HG02623 (cell line): Measurements from ENCODE around the gene TMEM19.
A peak's percentile ranks its signal among the peaks of the same experiment; 100 is the strongest.

Source experiments
- ATAC-seq: cut with Tn5 transposase; IDR thresholded peaks from one replicate; pipeline ENCODE4 v1.9.1; 2021; ENCODE audit warnings: moderate library complexity; ENCODE audit not compliant: unreplicated experiment

The TMEM19 gene

GRCh38 chr12:71710276-71711125 is 24.6 kb downstream of the TMEM19 start:
- no peak for ATAC-seq

DNA sequence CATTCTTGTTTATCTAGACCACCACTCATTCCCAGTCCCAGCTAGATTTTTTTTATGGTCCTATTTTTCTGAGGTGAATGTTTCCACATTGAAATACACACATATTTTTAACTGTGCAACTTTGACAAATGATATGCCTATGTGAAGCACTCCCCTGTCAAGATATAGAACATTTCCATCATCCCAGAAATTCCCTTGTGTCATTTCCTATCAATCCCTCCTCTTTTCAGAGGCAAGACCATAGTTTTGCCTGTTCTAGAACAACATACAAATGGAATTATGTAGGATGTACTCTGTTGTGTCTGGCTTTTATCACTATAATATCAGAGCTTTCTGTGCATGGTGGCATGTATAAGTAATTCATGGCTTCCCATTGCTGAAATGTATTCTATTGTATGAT is 32.7 kb downstream of the TMEM19 start:
- no peak for ATAC-seq

GRCh38 chr12:71719647-71720370 is 33.9 kb downstream of the TMEM19 start:
- no peak for ATAC-seq

DNA sequence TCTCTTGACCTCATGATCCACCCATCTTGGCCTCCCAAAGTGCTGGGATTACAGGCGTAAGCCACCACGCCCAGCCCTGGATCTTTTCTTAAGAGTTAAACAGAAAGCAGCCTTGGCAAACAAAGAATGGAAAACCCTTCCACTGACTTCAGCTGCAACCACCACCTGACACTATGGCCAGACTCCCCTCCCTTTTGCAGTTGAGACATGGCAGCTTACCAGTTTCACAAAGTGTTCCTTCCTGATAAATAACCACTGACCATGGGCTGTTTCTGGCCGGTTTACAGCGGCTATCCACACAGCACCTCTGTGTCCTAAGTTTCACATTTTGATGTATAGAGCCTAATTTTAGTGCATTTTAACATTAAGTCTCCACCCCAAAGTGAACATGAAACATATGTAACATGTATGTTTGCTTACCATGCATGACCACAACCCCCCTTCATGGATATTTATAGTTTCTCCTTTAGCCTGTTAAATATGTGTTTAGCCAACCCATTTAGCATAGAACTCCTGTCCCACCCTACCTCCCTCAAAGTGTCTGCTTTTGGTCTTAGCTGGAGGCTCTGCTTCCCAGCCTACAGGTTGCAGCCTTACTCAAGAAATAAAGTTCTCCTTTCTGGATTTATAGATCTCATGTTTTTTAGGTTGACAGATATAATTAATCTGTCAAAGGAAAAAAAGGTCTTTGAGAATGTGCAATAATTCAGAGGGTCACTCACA is 36.1 kb downstream of the TMEM19 start:
- ATAC-seq: no peak

DNA sequence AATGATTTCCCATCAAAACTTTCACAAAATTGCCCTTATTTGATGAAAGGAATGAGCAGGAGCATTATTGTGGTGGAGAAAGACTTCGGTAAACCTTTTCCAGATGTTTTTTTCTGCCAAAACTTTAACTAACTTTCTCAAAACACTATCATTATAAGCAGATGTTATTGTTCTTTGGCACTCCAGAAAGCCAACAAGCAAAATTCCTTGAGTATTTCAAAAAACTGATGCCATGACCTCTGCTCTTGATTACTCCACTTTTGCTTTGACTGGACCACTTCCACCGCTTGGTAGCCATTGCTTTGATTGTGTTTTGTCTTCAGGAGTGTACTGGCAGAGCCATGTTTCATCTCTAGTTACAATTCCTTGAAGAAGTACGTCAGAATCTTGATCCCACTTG is 39.1 kb downstream of the TMEM19 start:
- ATAC-seq: no peak

DNA sequence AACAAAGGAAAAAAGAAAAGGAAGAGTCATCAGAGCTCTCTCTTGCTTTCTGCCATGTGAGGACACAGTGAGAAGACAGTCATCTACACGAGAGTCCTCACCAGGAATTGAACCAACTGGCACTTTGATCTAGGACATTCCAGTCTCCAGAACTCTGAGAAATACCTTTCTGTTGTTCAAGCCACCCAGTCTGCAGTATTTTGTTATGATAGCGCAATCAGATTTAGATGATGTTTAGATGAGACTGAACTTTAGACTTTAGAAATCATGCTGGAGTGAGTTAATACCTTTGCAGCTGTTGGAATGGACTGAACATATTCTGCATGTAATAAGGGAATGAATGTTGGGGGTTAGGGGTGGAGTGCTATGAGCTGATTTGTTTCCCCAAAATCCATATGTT is 40.7 kb downstream of the TMEM19 start:
- no peak for ATAC-seq

- ATAC-seq: no peak
Observed at GRCh38 chr12:71727958-71728357, 42.1 kb downstream of the TMEM19 start.

- ATAC-seq: no peak
Observed at GRCh38 chr12:71730936-71731335, 45.1 kb downstream of the TMEM19 start.

DNA sequence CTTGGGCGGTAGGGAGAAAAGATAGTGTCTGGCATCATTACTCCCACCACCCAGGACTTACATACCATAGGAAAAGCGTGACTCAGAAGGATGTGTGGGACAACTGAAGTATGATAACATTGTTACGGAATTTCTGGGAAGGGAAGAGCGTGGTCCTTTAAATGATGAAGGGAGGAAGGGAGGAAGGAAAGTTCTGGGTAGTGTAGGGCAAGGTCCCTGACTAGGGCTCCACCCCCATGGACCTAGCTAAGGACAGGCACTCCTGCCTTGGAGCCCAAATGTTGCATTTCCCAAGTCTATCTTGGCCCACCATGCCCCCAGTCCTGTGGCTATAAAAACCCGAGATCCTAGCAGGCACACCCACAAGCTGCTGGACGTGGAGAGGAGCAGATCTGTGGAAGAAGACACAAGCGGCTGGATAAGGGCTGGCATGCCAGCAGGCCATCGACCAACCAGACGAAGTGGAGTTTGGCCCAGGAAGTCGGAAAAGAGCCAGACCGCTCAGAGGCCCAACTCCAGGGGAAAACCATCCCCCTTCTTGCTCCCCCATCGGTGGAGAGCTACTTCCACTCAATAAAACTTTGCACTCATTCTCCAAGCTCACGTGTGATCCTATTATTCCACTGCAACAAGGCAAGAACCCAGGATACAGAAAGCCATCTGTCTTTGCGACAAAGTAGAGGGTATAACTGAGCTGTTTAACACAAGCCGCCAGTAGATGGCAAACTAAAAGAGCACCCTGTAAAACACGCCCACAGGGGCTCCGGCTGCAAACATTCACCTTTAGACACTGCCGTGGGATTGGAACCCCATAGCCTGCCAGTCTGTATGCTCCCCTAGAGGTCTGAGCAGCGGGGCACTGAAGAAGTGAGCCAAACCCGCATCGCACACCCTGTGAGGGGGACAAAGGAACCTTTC is 45.8 kb downstream of the TMEM19 start:
- no peak for ATAC-seq

DNA sequence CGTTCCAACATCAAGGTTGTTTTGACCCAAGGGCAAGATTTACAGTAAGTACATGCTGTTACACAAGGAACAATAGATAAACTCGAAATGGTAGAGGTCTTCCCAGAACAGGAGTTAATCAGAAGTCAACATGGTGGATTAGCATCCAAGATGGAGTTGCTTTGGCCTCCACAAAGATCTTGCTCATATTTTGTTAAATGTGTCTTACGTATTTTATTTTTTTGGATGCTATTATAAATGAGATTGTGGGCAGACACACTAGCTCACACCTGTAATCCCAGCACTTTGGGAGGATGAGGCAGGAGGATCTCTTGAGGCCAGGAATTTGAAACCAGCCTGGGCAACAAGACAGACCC is 46.5 kb downstream of the TMEM19 start:
- ATAC-seq: no peak

- ATAC-seq: no peak
Observed at GRCh38 chr12:71737197-71737596, 51.3 kb downstream of the TMEM19 start.

- no peak for ATAC-seq
Observed at GRCh38 chr12:71742998-71743397, 57.1 kb downstream of the TMEM19 start.

GRCh38 chr12:71744522-71745300 is 58.8 kb downstream of the TMEM19 start:
- no peak for ATAC-seq

- peak; percentile 80 for ATAC-seq
Observed at GRCh38 chr12:71746974-71747611, 61.2 kb downstream of the TMEM19 start.

DNA sequence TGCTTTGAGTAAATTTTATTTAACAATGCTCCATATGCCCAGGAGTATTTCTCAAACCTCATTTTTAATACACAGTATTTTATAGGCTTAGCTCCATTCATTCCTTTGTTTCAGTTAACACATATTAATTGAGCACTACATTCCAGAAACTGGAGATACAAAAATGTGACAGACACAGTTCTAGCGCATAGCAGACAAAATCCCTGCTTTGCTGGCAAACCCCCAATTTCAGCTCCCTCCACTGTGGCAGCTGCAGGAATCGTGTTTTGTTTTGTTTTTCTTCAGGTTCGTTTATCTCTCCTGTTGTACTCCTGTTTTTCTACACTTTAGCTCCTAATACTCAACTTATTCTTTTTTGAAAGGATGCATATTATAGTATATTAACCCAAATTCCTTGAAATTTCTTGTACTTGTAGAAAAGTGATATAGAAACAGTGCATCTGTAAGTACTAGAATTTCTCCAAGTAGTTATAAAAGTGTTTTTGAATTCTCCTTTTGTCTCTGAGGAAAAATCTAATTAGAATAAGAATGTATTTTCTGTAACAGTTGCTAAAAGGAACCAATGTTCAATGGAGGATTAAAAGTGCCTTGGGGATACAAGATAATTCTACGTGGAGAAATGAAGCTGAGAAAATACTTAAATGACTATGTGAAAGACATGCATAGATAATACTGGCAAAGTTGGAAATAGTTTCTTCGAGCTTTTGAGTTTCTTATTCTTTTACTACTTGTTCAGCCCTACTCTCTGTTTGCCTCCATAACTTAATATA is 62.4 kb downstream of the TMEM19 start:
- no peak for ATAC-seq

GRCh38 chr12:71749666-71750065 is 63.8 kb downstream of the TMEM19 start:
- ATAC-seq: no peak

GRCh38 chr12:71752891-71753290 is 67.0 kb downstream of the TMEM19 start:
- no peak for ATAC-seq
